Skeletal muscle tissue (tissue), 4 donors: ENCODE measurements around the gene PPP6R3. TPM values are rescaled to one million over a fixed set of nuclear protein-coding genes. Genes with fewer than 3 reads are reported as not detected.

Source experiments
- H3K27ac ChIP-seq: one replicate; pipeline ENCODE4 v1.7.0; 2013; ENCODE audit warnings: mild to moderate bottlenecking, low read depth, low read length, inconsistent platforms
- H3K27me3 ChIP-seq, 3 donors: one replicate each; pipeline ENCODE4 v1.7.0; 2013; ENCODE audit warnings: low read length in 3 of 3; ENCODE audit not compliant: control insufficient read depth in 3 of 3, insufficient read depth in 3 of 3
- H3K36me3 ChIP-seq, 3 donors: one replicate each; pipeline ENCODE4 v1.7.0; 2013; ENCODE audit warnings: low read length in 3 of 3; ENCODE audit not compliant: control insufficient read depth in 3 of 3, insufficient read depth in 3 of 3
- H3K4me1 ChIP-seq, 3 donors: one replicate each; pipeline ENCODE4 v1.7.0; 2013; ENCODE audit warnings: low read length in 3 of 3, mild to moderate bottlenecking in 3 of 3; ENCODE audit not compliant: control insufficient read depth in 3 of 3, insufficient read depth in 3 of 3
- H3K4me3 ChIP-seq, 3 donors: one replicate each; pipeline ENCODE4 v1.7.0; 2013; ENCODE audit warnings: low read length in 3 of 3
- H3K9ac ChIP-seq, 3 donors: one replicate each; pipeline ENCODE4 v1.7.0; 2013; ENCODE audit warnings: low read length in 3 of 3, mild to moderate bottlenecking in 3 of 3, moderate library complexity in 2 of 3, low read depth in 1 of 3
- H3K9me3 ChIP-seq, 3 donors: one replicate each; pipeline ENCODE4 v1.7.0; 2013; ENCODE audit warnings: low read length in 3 of 3; ENCODE audit not compliant: control insufficient read depth in 3 of 3
- total RNA-seq: library from RNA; depleted of rRNA; stranded (reverse); fragments of >200 nt; gene quantifications from one replicate; pipeline ENCODE4 v1.2.3, GENCODE V29; 2014
- donor health status: Osteomylitis.

PPP6R3 gene
- total RNA-seq, 1 donor from 2014 or later = 103 TPM

DNA sequence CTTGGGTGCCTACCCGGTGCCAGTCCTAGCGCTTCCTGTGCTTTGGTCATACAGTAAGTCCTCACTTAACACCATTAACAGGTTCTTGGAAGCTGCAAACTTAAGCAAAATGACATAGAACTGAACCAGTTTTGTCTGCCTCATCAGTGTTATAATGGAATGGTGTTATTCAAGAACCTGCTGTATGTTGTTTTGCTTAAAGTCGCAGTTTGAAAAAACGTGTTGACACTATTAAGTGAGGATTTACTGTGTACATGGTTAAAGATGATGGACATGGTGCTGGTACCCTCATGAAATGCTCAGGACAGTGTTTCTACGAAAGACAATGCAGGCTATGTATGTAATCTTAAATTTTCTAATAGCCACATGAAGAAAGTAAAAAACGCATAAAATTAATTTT, 41.3 kb downstream of the PPP6R3 start:
- Histone ChIP-seq H3K27me3 (no peaks in the 10 kb centered on the region), H3K4me3 (no peak overlapping the region), H3K36me3 (no peaks in the 10 kb centered on the region), H3K9ac (no peak overlapping the region), H3K4me1 (peaks cover 66 to 70% (median 68%) of the 10 kb centered on the region in 3 donors), H3K9me3 (no peaks in the 10 kb centered on the region), H3K27ac (no peak overlapping the region)

DNA sequence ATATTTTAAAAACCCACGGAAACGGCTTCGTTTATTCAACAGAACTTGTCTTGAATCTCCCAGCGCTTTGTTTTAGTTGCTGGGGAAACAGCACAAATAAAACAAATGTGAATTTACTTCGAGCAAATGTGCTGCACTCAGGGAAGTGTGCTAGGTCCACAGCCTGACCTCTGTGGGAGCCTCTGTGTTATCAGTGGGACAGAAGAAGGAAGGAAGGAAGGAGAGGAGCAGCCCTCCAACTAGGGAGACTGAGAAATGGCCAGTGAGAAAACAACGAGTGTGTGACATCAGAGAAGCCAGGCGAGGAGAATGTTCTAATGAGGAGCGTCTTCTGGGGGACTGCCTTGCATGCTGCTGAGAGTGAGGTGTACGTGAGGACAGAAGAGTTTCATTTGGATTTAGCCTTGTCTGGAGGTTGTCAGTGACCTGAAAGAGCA, 42.7 kb downstream of the PPP6R3 start:
- no peak overlapping the region for H3K9ac ChIP-seq
- H3K4me1 ChIP-seq = peaks cover 58 to 70% (median 59%) of the 10 kb centered on the region in 3 donors
- peak overlapping the region; percentile 39 for H3K27ac ChIP-seq
- H3K4me3 ChIP-seq = peak overlapping the region in 1 of 3 donors; percentile 12
- H3K27me3 ChIP-seq = no peaks in the 10 kb centered on the region
- no peaks in the 10 kb centered on the region for H3K9me3 ChIP-seq
- no peaks in the 10 kb centered on the region for H3K36me3 ChIP-seq

DNA sequence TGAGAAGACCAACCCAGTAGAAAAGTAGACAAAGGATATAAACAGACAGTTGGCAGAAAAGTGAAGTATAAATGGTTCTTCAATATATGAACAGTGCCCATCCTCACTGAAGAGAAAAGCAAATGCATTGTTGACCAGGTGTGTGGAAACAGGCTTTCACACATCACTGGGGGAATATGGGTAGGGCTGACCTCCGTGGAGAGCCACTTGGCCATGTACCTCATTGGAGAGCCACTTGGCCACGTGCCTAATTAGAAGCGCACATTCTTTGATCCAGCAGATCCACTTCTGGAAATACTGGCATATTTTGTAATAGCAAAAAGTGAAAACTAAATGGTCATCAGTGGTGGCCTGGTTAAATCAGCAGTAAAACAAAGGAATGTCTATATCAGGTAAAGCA, 43.2 kb downstream of the PPP6R3 start:
- peaks cover 54 to 65% (median 54%) of the 10 kb centered on the region in 3 donors for H3K4me1 ChIP-seq
- H3K9me3 ChIP-seq = no peaks in the 10 kb centered on the region
- H3K4me3 ChIP-seq = no peak overlapping the region
- no peak overlapping the region for H3K9ac ChIP-seq
- peak overlapping the region; percentile 39 for H3K27ac ChIP-seq
- H3K36me3 ChIP-seq = no peaks in the 10 kb centered on the region
- H3K27me3 ChIP-seq = no peaks in the 10 kb centered on the region

DNA sequence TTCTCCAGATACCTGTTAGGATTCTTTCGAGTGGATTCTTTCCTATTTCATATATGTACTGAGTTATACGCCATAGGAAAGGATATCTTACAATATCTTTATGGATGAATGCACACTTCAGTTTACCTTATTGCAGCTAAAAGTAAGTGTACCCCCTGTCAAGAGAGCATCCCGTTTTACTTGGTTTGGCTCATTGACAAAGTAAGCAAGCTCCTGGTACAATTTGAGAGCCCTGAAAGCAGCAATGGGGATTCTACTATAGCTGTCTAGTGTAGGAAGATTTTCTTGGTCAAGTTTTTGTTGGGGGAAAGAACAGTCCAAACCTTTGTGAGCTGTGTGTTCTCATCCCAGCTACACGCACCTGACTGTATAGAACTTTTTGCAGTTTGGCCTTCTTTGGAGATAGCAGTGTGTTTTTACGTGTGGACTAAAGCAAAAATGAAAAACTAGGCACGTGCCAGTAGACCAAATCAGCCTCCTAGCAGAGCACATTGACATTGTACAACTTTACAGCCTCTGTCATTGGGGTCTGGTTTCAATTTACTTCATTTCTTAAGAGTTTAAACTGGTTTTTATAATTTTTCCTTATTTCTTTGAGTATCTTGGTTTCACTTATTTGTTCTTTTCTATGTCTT, 44.0 kb downstream of the PPP6R3 start:
- Histone ChIP-seq H3K4me1 (peaks cover 47 to 62% (median 48%) of the 10 kb centered on the region in 3 donors), H3K4me3 (no peak overlapping the region), H3K9me3 (no peaks in the 10 kb centered on the region), H3K9ac (no peak overlapping the region), H3K36me3 (no peaks in the 10 kb centered on the region), H3K27me3 (no peaks in the 10 kb centered on the region), H3K27ac (no peak overlapping the region)

DNA sequence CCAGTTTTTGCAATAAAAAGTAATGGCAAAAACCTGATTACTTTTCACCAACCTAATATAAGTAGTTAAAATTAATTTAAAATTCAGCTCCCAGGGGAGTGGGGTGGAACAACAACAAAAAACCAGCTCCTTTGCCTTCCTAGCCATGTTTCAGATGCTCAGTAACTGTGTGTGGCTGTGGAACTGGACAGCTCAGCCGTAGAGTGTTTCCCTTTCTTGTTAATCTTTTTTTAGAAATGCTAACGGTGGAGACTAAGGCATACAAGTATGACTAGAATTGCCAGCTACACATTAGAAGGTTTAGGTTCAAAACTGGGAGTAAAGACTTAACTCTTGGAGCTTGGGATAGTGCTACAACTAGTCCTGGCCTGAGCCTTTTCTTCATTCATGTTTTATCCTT, 45.0 kb downstream of the PPP6R3 start:
- peaks cover 41 to 60% (median 42%) of the 10 kb centered on the region in 3 donors for H3K4me1 ChIP-seq
- H3K4me3 ChIP-seq = peak overlapping the region in 1 of 3 donors; percentile 11
- no peaks in the 10 kb centered on the region for H3K9me3 ChIP-seq
- no peaks in the 10 kb centered on the region for H3K27me3 ChIP-seq
- H3K9ac ChIP-seq = no peak overlapping the region
- no peak overlapping the region for H3K27ac ChIP-seq
- no peaks in the 10 kb centered on the region for H3K36me3 ChIP-seq

DNA sequence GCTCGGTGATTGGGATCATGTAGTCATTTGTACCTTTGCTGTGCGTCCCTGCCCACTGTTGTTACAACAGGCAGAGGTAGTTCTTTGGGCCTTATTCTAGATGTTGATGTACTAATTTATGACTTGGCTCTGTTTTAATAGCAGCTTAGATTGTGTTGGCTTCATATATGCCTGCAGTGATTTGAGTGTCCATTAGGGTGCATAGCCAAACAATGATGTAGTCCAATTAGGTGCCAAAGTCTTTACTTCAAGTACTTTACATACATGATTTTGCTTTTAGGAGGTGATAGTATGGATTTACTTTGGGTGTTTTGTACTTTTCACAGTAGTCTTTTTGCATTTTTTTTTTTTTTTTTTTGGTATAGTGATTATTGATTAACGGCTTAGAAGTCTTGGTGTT, 46.4 kb downstream of the PPP6R3 start:
- H3K4me3 ChIP-seq = no peak overlapping the region
- H3K9ac ChIP-seq = no peak overlapping the region
- no peaks in the 10 kb centered on the region for H3K27me3 ChIP-seq
- no peaks in the 10 kb centered on the region for H3K9me3 ChIP-seq
- peaks cover 39 to 56% (median 40%) of the 10 kb centered on the region in 3 donors for H3K4me1 ChIP-seq
- no peak overlapping the region for H3K27ac ChIP-seq
- no peaks in the 10 kb centered on the region for H3K36me3 ChIP-seq

DNA sequence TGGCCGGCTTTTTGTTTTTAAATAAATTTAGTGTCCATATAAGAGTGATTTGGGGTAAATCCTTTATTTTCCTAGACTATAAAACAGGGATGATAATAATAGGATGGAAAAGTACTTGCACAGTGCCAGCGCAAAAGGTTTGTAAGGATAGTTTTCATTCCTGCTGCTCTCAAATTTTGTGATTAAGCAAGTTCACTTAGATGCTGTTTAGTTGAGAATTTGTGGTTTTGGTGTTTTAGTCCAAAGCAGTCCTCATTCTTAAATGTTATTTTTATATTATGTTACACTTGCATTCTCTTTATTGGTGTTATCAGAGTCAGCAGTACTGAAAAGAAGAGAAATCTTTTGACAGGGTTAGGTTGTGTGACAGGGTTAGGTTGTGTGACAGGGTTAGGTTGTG, 47.9 kb downstream of the PPP6R3 start:
- no peak overlapping the region for H3K9ac ChIP-seq
- H3K27ac ChIP-seq = no peak overlapping the region
- no peaks in the 10 kb centered on the region for H3K27me3 ChIP-seq
- H3K4me1 ChIP-seq = peaks cover 36 to 54% (median 36%) of the 10 kb centered on the region in 3 donors
- no peaks in the 10 kb centered on the region for H3K36me3 ChIP-seq
- no peak overlapping the region for H3K4me3 ChIP-seq
- H3K9me3 ChIP-seq = no peaks in the 10 kb centered on the region

DNA sequence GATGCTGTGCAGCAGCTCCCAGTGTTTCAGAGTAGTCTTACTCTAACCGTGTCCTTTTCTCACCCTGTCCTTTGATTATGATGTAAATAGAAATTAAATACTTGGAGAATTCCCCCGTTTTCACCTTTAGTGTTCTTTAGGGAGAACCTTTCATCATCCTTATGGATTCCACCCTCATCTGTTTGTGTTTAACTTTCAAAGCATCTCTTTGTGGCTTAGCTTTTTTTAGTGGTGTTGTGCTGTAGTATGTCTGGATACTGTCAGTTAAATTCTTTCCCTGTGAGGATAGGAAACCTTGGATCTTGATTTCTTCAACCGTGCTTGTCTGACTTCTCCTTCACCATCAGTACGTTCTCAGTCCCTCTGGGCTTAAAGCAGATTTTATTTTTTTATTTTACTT, 48.5 kb downstream of the PPP6R3 start:
- Histone ChIP-seq H3K9me3 (no peaks in the 10 kb centered on the region), H3K4me1 (peaks cover 32 to 50% (median 37%) of the 10 kb centered on the region in 3 donors), H3K36me3 (no peaks in the 10 kb centered on the region), H3K4me3 (no peak overlapping the region), H3K9ac (no peak overlapping the region), H3K27ac (peak overlapping the region; percentile 15), H3K27me3 (no peaks in the 10 kb centered on the region)

DNA sequence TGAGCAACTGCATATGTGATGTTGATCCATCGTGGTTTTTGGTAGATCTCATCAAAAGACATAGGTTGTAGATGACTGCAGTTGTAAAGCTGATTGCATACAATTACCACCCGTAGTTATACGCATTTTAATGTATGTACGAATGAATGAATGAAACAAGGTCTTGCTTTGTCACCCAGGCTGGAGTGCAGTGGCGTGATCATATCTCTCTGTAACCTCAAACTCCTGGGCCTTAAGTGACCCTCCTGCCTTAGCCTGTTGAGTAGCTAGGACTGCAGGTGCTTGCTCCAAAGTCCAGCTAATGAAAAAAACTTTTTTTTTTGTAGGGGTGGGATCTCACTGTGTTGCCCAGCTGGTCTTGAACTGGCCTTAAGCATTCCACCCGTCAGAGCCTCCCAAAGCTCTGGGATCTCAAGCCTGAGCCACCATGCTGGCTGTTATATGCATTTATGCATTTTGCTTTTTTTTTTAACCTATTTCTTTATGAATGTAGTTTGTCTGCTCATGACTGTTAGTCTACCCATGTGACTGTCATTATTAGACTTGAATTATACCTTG, 53.5 kb downstream of the PPP6R3 start:
- Histone ChIP-seq H3K27me3 (no peaks in the 10 kb centered on the region), H3K36me3 (no peaks in the 10 kb centered on the region), H3K4me1 (peaks cover 13 to 21% (median 20%) of the 10 kb centered on the region in 3 donors), H3K4me3 (no peak overlapping the region), H3K9me3 (no peaks in the 10 kb centered on the region), H3K9ac (no peak overlapping the region), H3K27ac (no peak overlapping the region)

DNA sequence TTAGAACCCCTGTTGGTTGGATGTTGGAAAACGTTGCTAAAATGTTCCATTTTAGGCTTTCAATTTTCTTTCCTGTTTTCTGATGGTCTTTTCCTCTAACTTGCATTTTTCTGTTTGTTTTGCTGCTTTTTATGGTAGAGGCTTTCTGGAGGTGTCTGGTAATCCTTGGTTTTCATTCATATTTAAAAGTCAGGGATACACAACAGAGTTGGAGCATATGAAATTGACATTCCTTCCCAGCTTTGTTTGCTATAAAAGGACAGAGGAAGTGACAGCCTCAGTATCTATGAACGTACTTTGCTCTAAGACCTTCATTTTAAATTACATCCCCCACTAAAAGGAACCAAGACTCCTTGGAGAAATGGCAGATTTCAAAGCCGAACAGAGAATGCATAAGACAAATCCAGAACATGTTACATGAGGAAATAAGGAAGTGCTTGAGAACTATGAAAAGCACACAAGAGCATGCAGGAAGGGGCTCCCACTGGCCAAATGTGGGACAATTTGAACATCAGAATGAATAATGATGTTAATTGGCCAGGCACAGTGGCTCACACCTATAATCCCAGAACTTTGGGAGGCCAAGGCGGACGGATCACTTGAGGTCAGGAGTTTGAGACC, 56.7 kb downstream of the PPP6R3 start:
- Histone ChIP-seq H3K36me3 (peaks cover 5 to 13% (median 10%) of the 10 kb centered on the region in 3 donors), H3K4me1 (peaks cover 8 to 13% (median 13%) of the 10 kb centered on the region in 3 donors)

More for the DNA sequence above, 56.7 kb downstream of the PPP6R3 start:
- H3K4me3 ChIP-seq = no peak overlapping the region
- no peak overlapping the region for H3K27ac ChIP-seq
- no peak overlapping the region for H3K9ac ChIP-seq
- no peaks in the 10 kb centered on the region for H3K9me3 ChIP-seq
- no peaks in the 10 kb centered on the region for H3K27me3 ChIP-seq
